HG03460 (cell line): Measurements from ENCODE around the gene TLR3.
A peak's percentile ranks its signal among the peaks of the same experiment; 100 is the strongest.
"Not testable (repeated sequence)": the region's sequence is repeated elsewhere in the genome, so short reads cannot be mapped to it uniquely, and the experiment has no call there.

Experiments
- ATAC-seq: cut with Tn5 transposase; IDR thresholded peaks from one replicate; pipeline ENCODE4 v1.9.1; 2021; ENCODE audit not compliant: unreplicated experiment

Gene TLR3

GRCh38 chr4:186047501-186047900, 21.5 kb upstream of the TLR3 start:
- not testable (repeated sequence) for ATAC-seq

- ATAC-seq, result not testable (repeated sequence)
These were observed 18.8 kb upstream of the TLR3 start for GRCh38 chr4:186050135-186050534.

- ATAC-seq, result no peak
These were observed 17.9 kb upstream of the TLR3 start for GRCh38 chr4:186051096-186051495.

GRCh38 chr4:186058253-186058979, 10.5 kb upstream of the TLR3 start:
- ATAC-seq, result peak; percentile 100

- no peak for ATAC-seq
These were observed 10.0 kb upstream of the TLR3 start for GRCh38 chr4:186058980-186059316.

- ATAC-seq, result no peak
These were observed 7.0 kb upstream of the TLR3 start for GRCh38 chr4:186061921-186062320.

- ATAC-seq, result peak; percentile 92
These were observed 1.1 kb upstream of the TLR3 start for GRCh38 chr4:186067757-186068385.

- ATAC-seq, result no peak
These were observed 773 bp downstream of the TLR3 start for GRCh38 chr4:186069729-186070128.

GRCh38 chr4:186072516-186072915, 3.6 kb downstream of the TLR3 start:
- ATAC-seq, result no peak

- no peak for ATAC-seq
These were observed 5.2 kb downstream of the TLR3 start for GRCh38 chr4:186074189-186074588.

GRCh38 chr4:186078981-186079638, 10.2 kb downstream of the TLR3 start:
- no peak for ATAC-seq

- ATAC-seq, result no peak
These were observed 10.7 kb downstream of the TLR3 start for GRCh38 chr4:186079694-186080093.

GRCh38 chr4:186081202-186081807, 12.3 kb downstream of the TLR3 start:
- no peak for ATAC-seq

- no peak for ATAC-seq
These were observed 13.3 kb downstream of the TLR3 start for GRCh38 chr4:186082221-186082620.

GRCh38 chr4:186088523-186088922, 19.6 kb downstream of the TLR3 start:
- ATAC-seq, result no peak

- ATAC-seq, result no peak
These were observed 23.3 kb downstream of the TLR3 start for GRCh38 chr4:186092296-186092695.

- ATAC-seq, result no peak
These were observed 26.4 kb downstream of the TLR3 start for GRCh38 chr4:186095406-186095805.

GRCh38 chr4:186096681-186097165, 27.8 kb downstream of the TLR3 start:
- ATAC-seq, result no peak

- ATAC-seq, result no peak
These were observed 28.4 kb downstream of the TLR3 start for GRCh38 chr4:186097386-186097785.

- ATAC-seq, result no peak
These were observed 34.0 kb downstream of the TLR3 start for GRCh38 chr4:186102931-186103330.

GRCh38 chr4:186104114-186104889, 35.3 kb downstream of the TLR3 start, which contains the start of gene FAM149A:
TSS of gene FAM149A (plus strand) at chr4:186104704.
- ATAC-seq, result peak; percentile 75
